Epidermal melanocyte (primary cell): ENCODE results near the gene PDCD10.
A peak's percentile ranks its signal among the peaks of the same experiment; 100 is the strongest.

Source experiments
- DNase-seq: peaks from one replicate; pipeline ENCODE4 v3.0.0; 2011; ENCODE audit warnings: low spot score; ENCODE audit not compliant: insufficient read length

Gene PDCD10

GRCh38 chr3:167684388-167684993, 50.2 kb downstream of the PDCD10 start:
- peak; percentile 18 for DNase-seq

DNA sequence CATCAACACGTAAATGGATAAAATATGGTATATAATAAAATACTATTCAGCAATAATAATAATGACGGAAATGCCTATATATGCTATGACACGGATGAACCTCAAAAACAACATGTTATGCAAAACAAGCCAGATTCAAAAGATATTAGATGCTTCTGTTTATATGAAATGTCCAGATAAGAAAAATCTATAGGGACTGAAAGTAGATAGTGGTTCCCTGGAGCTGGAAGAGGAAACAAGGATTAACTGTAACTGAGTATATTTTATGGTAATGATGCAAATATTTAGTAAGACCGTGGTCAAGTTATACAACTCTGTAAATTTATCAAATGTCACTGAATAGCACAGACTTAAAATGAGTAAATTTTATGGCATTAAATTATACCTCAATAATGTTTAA, 55.2 kb downstream of the PDCD10 start:
- DNase-seq = no peak

DNA sequence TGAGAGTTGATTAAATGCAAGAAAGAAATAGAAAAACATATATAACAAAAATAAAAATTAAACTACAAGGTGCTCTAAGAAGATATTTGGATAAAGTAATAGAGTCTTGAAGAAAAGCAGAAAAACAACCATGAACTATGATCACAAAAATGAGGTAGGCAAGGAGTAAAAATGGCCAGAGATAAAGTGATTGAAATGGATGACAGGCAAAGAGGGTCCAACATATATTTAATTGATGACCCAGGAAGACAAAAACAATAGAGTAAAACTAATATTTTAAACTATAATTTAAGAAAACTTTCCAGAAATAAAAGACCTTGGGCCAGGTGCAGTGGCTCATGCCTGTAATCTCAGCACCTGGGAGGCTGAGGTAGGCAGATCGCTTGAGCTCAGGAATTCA, 58.8 kb downstream of the PDCD10 start:
- DNase-seq = no peak

- no peak for DNase-seq
Measured at GRCh38 chr3:167673221-167673620, 61.5 kb downstream of the PDCD10 start.

- DNase-seq = no peak
Measured at GRCh38 chr3:167671878-167672427, 62.7 kb downstream of the PDCD10 start.

DNA sequence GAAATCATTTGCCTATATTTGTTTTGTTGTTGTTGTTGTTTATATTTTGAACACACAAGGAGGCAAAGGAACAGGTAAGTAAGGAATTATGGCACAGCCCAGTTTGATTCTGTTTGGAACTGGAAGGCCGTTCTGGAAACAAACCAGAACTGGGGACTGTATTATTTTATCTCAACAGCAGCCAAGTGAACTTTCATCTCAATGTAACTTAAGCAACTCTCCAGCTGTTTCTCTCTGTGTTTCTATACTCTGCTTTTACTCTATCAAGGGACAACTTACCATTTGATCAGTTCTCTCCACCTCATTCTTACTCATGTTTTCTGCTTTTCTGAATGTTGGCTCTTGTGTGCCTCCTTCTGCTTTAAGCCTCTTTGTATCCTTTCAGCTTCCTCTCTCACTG, 65.0 kb downstream of the PDCD10 start:
- DNase-seq = no peak

- no peak for DNase-seq
Measured at GRCh38 chr3:167668651-167669050, 66.0 kb downstream of the PDCD10 start.

GRCh38 chr3:167666563-167666962, 68.1 kb downstream of the PDCD10 start:
- no peak for DNase-seq

- no peak for DNase-seq
Measured at GRCh38 chr3:167662919-167663400, 71.7 kb downstream of the PDCD10 start.

DNA sequence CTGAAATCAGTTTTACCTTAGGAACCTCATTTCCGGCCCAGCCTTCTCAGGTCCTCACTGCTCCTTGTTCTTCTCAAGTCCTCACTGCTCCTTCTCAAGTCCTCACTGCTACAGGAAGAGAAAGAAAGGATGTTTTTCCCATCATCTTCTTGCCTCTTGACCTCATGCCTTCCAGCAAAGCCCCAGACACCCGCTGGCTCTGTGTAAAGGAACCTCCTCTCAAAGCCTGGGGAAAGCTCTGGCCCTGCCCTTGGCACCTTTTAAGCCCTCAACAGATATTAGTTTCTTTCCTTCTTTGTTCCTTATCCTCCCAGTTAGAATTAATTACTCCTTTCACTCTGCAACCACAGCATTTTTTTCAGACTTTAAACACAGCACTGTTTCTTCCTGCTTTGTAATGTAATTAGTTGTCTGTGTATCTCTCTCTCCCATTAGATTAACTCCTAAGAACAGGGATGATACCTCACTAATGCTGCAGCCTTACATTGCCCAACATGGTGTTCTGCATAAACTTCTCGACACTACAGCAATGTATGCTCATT, 76.9 kb downstream of the PDCD10 start:
- no peak for DNase-seq

GRCh38 chr3:167656821-167657220, 77.9 kb downstream of the PDCD10 start:
- no peak for DNase-seq

- no peak for DNase-seq
Measured at GRCh38 chr3:167653760-167654159, 80.9 kb downstream of the PDCD10 start, which contains the start of gene WDR49. Gene WDR49 (minus strand): TSS chr3:167653942. CDS start chr3:167653425, 517 bp downstream.

DNA sequence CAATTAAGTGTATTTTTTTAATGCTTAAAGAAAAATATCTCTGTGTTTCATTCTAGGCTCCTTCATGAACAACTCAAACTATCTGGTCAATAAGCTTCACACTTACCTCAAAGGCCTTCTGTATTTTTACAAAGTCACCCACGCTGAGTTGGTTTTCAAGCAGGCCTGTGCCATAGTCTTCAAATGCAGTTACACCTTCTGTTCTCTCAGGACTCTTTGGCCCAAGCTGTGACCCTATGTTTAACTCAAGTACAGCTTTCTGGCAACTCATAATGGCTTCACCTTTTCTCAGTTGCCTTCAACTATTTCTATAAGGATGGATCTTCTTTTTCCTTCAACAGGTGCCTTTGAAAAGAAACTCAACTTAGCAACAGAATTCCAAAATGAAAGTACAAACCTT, 81.5 kb downstream of the PDCD10 start:
- no peak for DNase-seq

- no peak for DNase-seq
Measured at GRCh38 chr3:167651826-167652225, 82.9 kb downstream of the PDCD10 start.

GRCh38 chr3:167650459-167650858, 84.2 kb downstream of the PDCD10 start:
- no peak for DNase-seq

DNA sequence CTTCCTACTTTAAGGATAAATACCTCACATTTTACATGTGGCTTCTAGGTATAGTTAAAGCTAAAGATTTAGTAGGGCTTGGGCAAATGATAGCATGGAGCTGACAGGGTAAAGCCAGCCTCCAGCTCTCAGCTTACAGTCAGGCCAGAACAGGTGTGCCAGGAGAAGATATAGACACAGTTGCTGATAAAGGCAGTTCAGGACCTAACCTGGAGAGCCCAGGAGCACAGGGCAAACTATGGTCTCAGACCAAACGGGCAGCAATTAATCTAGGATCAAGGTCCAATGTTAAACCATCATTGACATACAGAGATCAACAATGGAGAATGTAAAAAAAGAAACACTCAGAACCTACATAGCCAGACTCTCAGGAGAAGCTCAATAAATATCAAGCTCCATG, 84.9 kb downstream of the PDCD10 start:
- DNase-seq = no peak

DNA sequence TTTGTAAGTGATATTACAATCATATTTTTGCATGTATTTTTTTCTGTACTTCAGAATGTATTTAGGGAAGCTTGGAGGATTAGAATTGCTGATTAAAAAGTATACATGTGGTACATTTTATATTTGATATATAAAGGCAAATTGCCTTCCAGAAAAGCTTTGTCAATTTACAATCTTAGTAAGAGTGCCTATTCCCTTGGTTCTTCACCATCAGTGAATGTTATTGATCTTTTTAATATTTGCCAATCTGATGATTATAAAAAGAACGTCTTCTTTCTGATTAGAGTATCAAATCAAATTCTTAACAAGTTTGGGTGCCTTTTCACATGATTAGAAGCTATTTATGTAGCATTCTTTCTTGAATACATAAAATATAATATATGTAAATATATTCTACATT, 90.1 kb downstream of the PDCD10 start:
- DNase-seq = no peak
